CD4-positive, alpha-beta T cell (primary cell): ENCODE measurements around the gene SPATA24. TPM values are rescaled to one million over a fixed set of nuclear protein-coding genes. Genes with fewer than 3 reads are reported as not detected.

Experiments
- ATAC-seq: fragments of 200-7000 bp; cut with Tn5 transposase; one replicate; pipeline ENCODE4 v1.10.0; 2022; ENCODE audit warnings: mild to moderate bottlenecking; ENCODE audit not compliant: poor library complexity
- CTCF ChIA-PET: fragments of 350-600 bp; sonication (Branson Sonifier 250); formaldehyde crosslinking; loops from one replicate; lab custom pipeline; 2021; ENCODE audit warnings: antibody characterized with exemption, inconsistent platforms; lab: Charles Lee
- POLR2A ChIA-PET: fragments of 350-600 bp; sonication (Branson Sonifier 250); formaldehyde crosslinking; loops from one replicate; lab custom pipeline; 2021; ENCODE audit warnings: antibody characterized with exemption, inconsistent platforms; lab: Charles Lee
- DNase-seq, 14 experiments: peaks; one replicate each; pipeline ENCODE4 v3.0.0-alpha.2; 2013 to 2020; ENCODE audit warnings: mixed read lengths in 2 of 14
- H3K27ac ChIP-seq, 2 donors: one replicate each; pipeline versions ENCODE4 v1.5.1 to v1.7.0; 2013; ENCODE audit warnings: low read length in 2 of 2, low read depth in 1 of 2, mild to moderate bottlenecking in 1 of 2
- H3K27me3 ChIP-seq, 2 experiments: 1 replicate in 1 of 2; 2 replicates in 1 of 2; pipeline versions ENCODE4 v1.6.1 to v1.7.0; 2013; ENCODE audit warnings: low read length in 2 of 2, control low read depth in 1 of 2, mild to moderate bottlenecking in 1 of 2, moderate library complexity in 1 of 2; ENCODE audit not compliant: insufficient read depth in 2 of 2, control insufficient read depth in 1 of 2
- H3K36me3 ChIP-seq: one replicate; pipeline ENCODE4 v1.6.1; 2013; ENCODE audit warnings: low read length, control low read depth; ENCODE audit not compliant: insufficient read depth
- H3K4me1 ChIP-seq: one replicate; pipeline ENCODE4 v1.6.1; 2013; ENCODE audit warnings: low read length, control low read depth; ENCODE audit not compliant: insufficient read depth
- H3K4me3 ChIP-seq: one replicate; pipeline ENCODE4 v1.5.1; 2013; ENCODE audit warnings: mild to moderate bottlenecking, low read length, moderate library complexity
- H3K9me3 ChIP-seq, 2 experiments: 1 replicate in 1 of 2; 2 replicates in 1 of 2; pipeline versions ENCODE4 v1.6.1 to v1.7.0; 2013; ENCODE audit warnings: low read length in 2 of 2, mild to moderate bottlenecking in 2 of 2, control low read depth in 1 of 2, moderate library complexity in 1 of 2; ENCODE audit not compliant: control insufficient read depth in 1 of 2, insufficient read depth in 1 of 2
- H3K27ac Mint-ChIP-seq: one replicate; pipeline ENCODE4 v1.8.0; 2020; ENCODE audit warnings: mixed read lengths
- H3K27me3 Mint-ChIP-seq: one replicate; pipeline ENCODE4 v1.8.0; 2021; ENCODE audit warnings: mixed read lengths
- H3K36me3 Mint-ChIP-seq: one replicate; pipeline ENCODE4 v1.8.0; 2021; ENCODE audit warnings: low read depth, mixed read lengths
- H3K4me1 Mint-ChIP-seq: one replicate; pipeline ENCODE4 v1.8.0; 2021; ENCODE audit warnings: low read depth, mixed read lengths
- H3K4me3 Mint-ChIP-seq: one replicate; pipeline ENCODE4 v1.8.0; 2020; ENCODE audit warnings: mild to moderate bottlenecking, mixed read lengths
- H3K9me3 Mint-ChIP-seq: one replicate; pipeline ENCODE4 v1.8.0; 2020; ENCODE audit warnings: mixed read lengths
- CTCF ChIP-seq: fragments of 200-600 bp; IDR thresholded peaks from one replicate; pipeline ENCODE4 v1.8.0; 2022; ENCODE audit warnings: antibody characterized with exemption, mild to moderate bottlenecking
- intact Hi-C, 2 experiments: fragments of 100-400 bp; cut with DNase I in 1 of 2; cut with micrococcal nuclease in 1 of 2; formaldehyde crosslinking; loops; one replicate each; pipeline versions ENCODE4 v1.15.1 to v1.9.0; 2023 to 2025; cut with DNase I, micrococcal nuclease
- total RNA-seq, 174 experiments: library from RNA in 2 of 174; stranded (reverse) in 2 of 174; gene quantifications; one replicate each; pipeline ENCODE4 v1.2.3 and lab custom pipeline; 2021 to 2026

SPATA24 gene
- total RNA-seq, 2 experiments from 2014 or later, result 3.0 to 3.9 TPM

GRCh38 chr5:139403418-139403786, 487 bp downstream of the SPATA24 start:
- Histone ChIP-seq H3K9me3 (no peaks in the 10 kb centered on the region), H3K27ac (peak overlapping the region; percentile 74 to 97), H3K4me3 (peak overlapping the region; percentile 71), H3K4me1 (peaks cover 21% of the 10 kb centered on the region), H3K36me3 (peaks cover 4% of the 10 kb centered on the region), H3K27me3 (no peaks in the 10 kb centered on the region)
- TF ChIP-seq CTCF, result no peak
- Mint-ChIP-seq H3K36me3 (peaks cover 5% of the 10 kb centered on the region), H3K27ac (peak overlapping the region; percentile 94), H3K4me3 (peak overlapping the region; percentile 92), H3K9me3 (no peaks in the 10 kb centered on the region), H3K4me1 (peaks cover 35% of the 10 kb centered on the region), H3K27me3 (no peaks in the 10 kb centered on the region)
- POLR2A ChIA-PET, result interaction anchor here (0.6 to 3.0 kb wide), 19 partner anchors 10 to 861 kb away, joined by 3 to 29 read pairs (median 5); partner anchors contain the start of genes DNAJC18, ETF1, MATR3 and MZB1
- no peak for DNase-seq
- CTCF ChIA-PET, result interaction anchor here (0.7 to 2.7 kb wide), 6 partner anchors 9 to 62 kb away, joined by 3 to 14 read pairs (median 6); partner anchors contain the start of genes PAIP2 and PROB1
- intact Hi-C loops, result loop anchor here in 1 of 2 experiments (2.0 to 10.0 kb wide), 8 partner anchors 61 to 1069 kb away; partner anchors contain the start of genes CDC25C, CYSTM1, EGR1 and FAM53C
- no peak for ATAC-seq

GRCh38 chr5:139402561-139403158, 1.2 kb downstream of the SPATA24 start:
- peaks cover 4% of the 10 kb centered on the region for H3K36me3 ChIP-seq
- H3K4me1 ChIP-seq, result peaks cover 21% of the 10 kb centered on the region
- ChIA-PET CTCF (interaction anchor here (0.6 to 2.7 kb wide), 7 partner anchors 8 to 1050 kb away, joined by 3 to 14 read pairs (median 3); partner anchors contain the start of genes KDM3B, PAIP2 and PROB1), POLR2A (interaction anchor here (0.7 to 3.0 kb wide), 9 partner anchors 9 to 860 kb away, joined by 3 to 29 read pairs (median 11); partner anchors contain the start of genes ETF1, MATR3, MZB1 and PAIP2)
- H3K27me3 ChIP-seq, result no peaks in the 10 kb centered on the region
- intact Hi-C loops, result loop anchor here in 1 of 2 experiments (2.0 to 10.0 kb wide), 8 partner anchors 60 to 1068 kb away; partner anchors contain the start of genes CDC25C, CYSTM1, EGR1 and FAM53C
- peak overlapping the region; percentile 74 to 97 for H3K27ac ChIP-seq
- ATAC-seq (no peak), DNase-seq (peak in 3 of 14 experiments; percentile 42 to 56 (median 43))
- Mint-ChIP-seq H3K36me3 (peaks cover 5% of the 10 kb centered on the region), H3K4me3 (peak overlapping the region; percentile 92), H3K27ac (peak overlapping the region; percentile 94), H3K4me1 (peaks cover 31% of the 10 kb centered on the region), H3K27me3 (no peaks in the 10 kb centered on the region), H3K9me3 (no peaks in the 10 kb centered on the region)
- H3K9me3 ChIP-seq, result no peaks in the 10 kb centered on the region
- TF ChIP-seq CTCF, result peak; percentile 29
- no peak overlapping the region for H3K4me3 ChIP-seq

GRCh38 chr5:139401546-139401945, 2.3 kb downstream of the SPATA24 start:
- H3K4me1 Mint-ChIP-seq, result peaks cover 25% of the 10 kb centered on the region
- Histone ChIP-seq H3K27ac (no peak overlapping the region), H3K4me3 (no peak overlapping the region), H3K27me3 (no peaks in the 10 kb centered on the region), H3K36me3 (peaks cover 4% of the 10 kb centered on the region), H3K4me1 (peaks cover 21% of the 10 kb centered on the region), H3K9me3 (no peaks in the 10 kb centered on the region)
- ChIA-PET CTCF (interaction anchor here (2.7 kb wide), 1 partner anchor 9 kb away, joined by 14 read pairs; no protein-coding TSS in a partner anchor), POLR2A (no interaction called here)
- peak overlapping the region; percentile 20 for H3K27ac Mint-ChIP-seq
- H3K27me3 Mint-ChIP-seq, result no peaks in the 10 kb centered on the region
- ATAC-seq, result no peak
- intact Hi-C loops, result loop anchor here in 1 of 2 experiments (5.0 to 10.0 kb wide), 7 partner anchors 161 to 1067 kb away; partner anchors contain the start of genes CDC25C, CYSTM1, EGR1 and FAM53C
- TF ChIP-seq CTCF, result no peak
- no peaks in the 10 kb centered on the region for H3K9me3 Mint-ChIP-seq
- no peak overlapping the region for H3K4me3 Mint-ChIP-seq
- DNase-seq, result no peak
- peaks cover 5% of the 10 kb centered on the region for H3K36me3 Mint-ChIP-seq
